ENCODE measurements around the gene GRIA3.

GRCh38 chrX:123447506-123447905 lies 263.4 kb downstream of the GRIA3 start:
- TF ChIP-seq CTCF (IDR thresholded peaks at IDR 0.05) (no peak), POLR2A (IDR thresholded peaks at IDR 0.05) (no peak)
